Measurements from ENCODE around the gene COL3A1. TPM values are rescaled to one million over a fixed set of nuclear protein-coding genes. Genes with fewer than 3 reads are reported as not detected.

The COL3A1 gene
- polyA plus RNA-seq, 3 donors, result not detected

DNA sequence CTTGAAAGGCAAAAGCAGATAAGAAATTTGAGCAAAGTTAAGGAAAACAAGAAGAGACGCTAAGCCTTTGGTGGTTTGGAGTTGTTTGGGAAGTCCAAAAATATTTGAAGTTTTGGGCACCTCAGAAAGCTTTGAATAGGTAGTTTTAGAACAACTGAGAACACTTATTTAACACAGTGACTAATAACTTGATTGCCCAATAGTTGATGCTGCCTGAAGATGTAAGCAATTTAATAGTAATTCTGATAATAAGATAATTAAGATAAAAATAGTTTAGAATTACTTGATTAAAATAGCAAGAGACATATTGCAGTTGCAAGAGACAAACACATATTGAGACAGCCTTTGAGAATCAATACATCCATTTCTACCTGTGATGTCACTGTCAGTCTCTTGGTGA is 16.5 kb upstream of the COL3A1 start:
- no peaks in the 10 kb centered on the region for H4K20me1 ChIP-seq (ENCODE audit: insufficient read depth, low read length)
- Mint-ChIP-seq H3K9me3 (peaks cover 0 to 3% (median 2%) of the 10 kb centered on the region in 7 donors), H3K4me1 (no peaks in the 10 kb centered on the region), H3K27me3 (ENCODE audit: low read depth in 3 of 3) (no peaks in the 10 kb centered on the region), H3K27ac (no peak overlapping the region), H3K36me3 (no peaks in the 10 kb centered on the region), H3K4me3 (no peak overlapping the region)
- H3K27me3 ChIP-seq (ENCODE audit: control insufficient read depth in 2 of 2, insufficient read depth in 2 of 2, low read length in 2 of 2), result no peaks in the 10 kb centered on the region
- 86% methylated on average over 1 of the region's 1 CpG for WGBS (ENCODE audit: insufficient coverage)
- no peak overlapping the region for H3K4me2 ChIP-seq (replicated peaks; ENCODE audit: extremely low read depth, low read length, poor library complexity, severe bottlenecking)
- no peak for DNase-seq
- H2AFZ ChIP-seq (ENCODE audit: insufficient read depth, low read depth, low read length, poor library complexity, severe bottlenecking), result no peak overlapping the region
- TF ChIP-seq, protein P1, sequence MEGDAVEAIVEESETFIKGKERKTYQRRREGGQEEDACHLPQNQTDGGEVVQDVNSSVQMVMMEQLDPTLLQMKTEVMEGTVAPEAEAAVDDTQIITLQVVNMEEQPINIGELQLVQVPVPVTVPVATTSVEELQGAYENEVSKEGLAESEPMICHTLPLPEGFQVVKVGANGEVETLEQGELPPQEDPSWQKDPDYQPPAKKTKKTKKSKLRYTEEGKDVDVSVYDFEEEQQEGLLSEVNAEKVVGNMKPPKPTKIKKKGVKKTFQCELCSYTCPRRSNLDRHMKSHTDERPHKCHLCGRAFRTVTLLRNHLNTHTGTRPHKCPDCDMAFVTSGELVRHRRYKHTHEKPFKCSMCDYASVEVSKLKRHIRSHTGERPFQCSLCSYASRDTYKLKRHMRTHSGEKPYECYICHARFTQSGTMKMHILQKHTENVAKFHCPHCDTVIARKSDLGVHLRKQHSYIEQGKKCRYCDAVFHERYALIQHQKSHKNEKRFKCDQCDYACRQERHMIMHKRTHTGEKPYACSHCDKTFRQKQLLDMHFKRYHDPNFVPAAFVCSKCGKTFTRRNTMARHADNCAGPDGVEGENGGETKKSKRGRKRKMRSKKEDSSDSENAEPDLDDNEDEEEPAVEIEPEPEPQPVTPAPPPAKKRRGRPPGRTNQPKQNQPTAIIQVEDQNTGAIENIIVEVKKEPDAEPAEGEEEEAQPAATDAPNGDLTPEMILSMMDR (IDR thresholded peaks at IDR 0.05), result no peak
- H3K27ac ChIP-seq (ENCODE audit: low read depth in 1 of 2, low read length in 2 of 2), result no peak overlapping the region
- H3K9me3 ChIP-seq (replicated peaks in 1 of 2; ENCODE audit: control insufficient read depth in 1 of 2, insufficient read depth in 1 of 2, low read length in 2 of 2), result no peaks in the 10 kb centered on the region
- H3K79me2 ChIP-seq (ENCODE audit: insufficient read depth, low read length), result no peaks in the 10 kb centered on the region
- no peak overlapping the region for H3K4me3 ChIP-seq (replicated peaks in 1 of 3; ENCODE audit: low read depth in 2 of 3, low read length in 3 of 3)
- no peaks in the 10 kb centered on the region for H3K36me3 ChIP-seq (replicated peaks in 1 of 2; ENCODE audit: control insufficient read depth in 1 of 2, insufficient read depth in 2 of 2, low read length in 2 of 2)
- no peak overlapping the region for H3K9ac ChIP-seq (ENCODE audit: insufficient read depth, low read length, poor library complexity, severe bottlenecking)
- H3K4me1 ChIP-seq (ENCODE audit: control insufficient read depth in 1 of 2, insufficient read depth in 2 of 2, low read length in 2 of 2), result no peaks in the 10 kb centered on the region
- intact Hi-C loops (cut with micrococcal nuclease), result no loop called here

DNA sequence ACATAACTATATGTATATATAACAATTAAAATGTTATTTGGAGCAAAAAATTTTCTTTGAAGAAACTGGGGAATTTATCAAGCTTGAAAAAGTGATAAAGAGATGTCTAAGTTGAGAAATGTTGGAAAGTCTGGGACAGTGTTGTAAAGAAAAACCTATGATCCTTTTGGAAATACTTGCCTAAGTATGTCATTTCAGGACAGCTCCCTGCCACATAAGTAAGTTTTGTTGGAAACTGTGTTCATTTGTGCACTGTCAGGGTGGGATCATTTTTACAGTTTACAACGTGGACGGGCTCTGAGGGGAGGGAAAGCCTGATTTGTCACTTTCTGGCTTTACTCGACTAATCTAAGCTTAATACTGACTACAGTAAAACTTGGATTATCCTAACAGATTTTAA is 10.4 kb upstream of the COL3A1 start:
- intact Hi-C loops (cut with micrococcal nuclease), result no loop called here
- Histone ChIP-seq H3K27ac (ENCODE audit: low read depth in 1 of 2, low read length in 2 of 2) (no peak overlapping the region), H3K36me3 (replicated peaks in 1 of 2; ENCODE audit: control insufficient read depth in 1 of 2, insufficient read depth in 2 of 2, low read length in 2 of 2) (no peaks in the 10 kb centered on the region), H2AFZ (ENCODE audit: insufficient read depth, low read depth, low read length, poor library complexity, severe bottlenecking) (no peak overlapping the region), H4K20me1 (ENCODE audit: insufficient read depth, low read length) (no peaks in the 10 kb centered on the region), H3K9me3 (replicated peaks in 1 of 2; ENCODE audit: control insufficient read depth in 1 of 2, insufficient read depth in 1 of 2, low read length in 2 of 2) (no peaks in the 10 kb centered on the region), H3K79me2 (ENCODE audit: insufficient read depth, low read length) (no peaks in the 10 kb centered on the region), H3K4me3 (replicated peaks in 1 of 3; ENCODE audit: low read depth in 2 of 3, low read length in 3 of 3) (no peak overlapping the region), H3K4me1 (ENCODE audit: control insufficient read depth in 1 of 2, insufficient read depth in 2 of 2, low read length in 2 of 2) (no peaks in the 10 kb centered on the region), H3K27me3 (ENCODE audit: control insufficient read depth in 2 of 2, insufficient read depth in 2 of 2, low read length in 2 of 2) (no peaks in the 10 kb centered on the region), H3K4me2 (replicated peaks; ENCODE audit: extremely low read depth, low read length, poor library complexity, severe bottlenecking) (no peak overlapping the region), H3K9ac (ENCODE audit: insufficient read depth, low read length, poor library complexity, severe bottlenecking) (no peak overlapping the region)
- TF ChIP-seq, protein P1 (IDR thresholded peaks at IDR 0.05), result no peak
- peaks cover 0 to 2% (median 0%) of the 10 kb centered on the region in 3 donors for H3K27me3 Mint-ChIP-seq (ENCODE audit: low read depth in 3 of 3)
- no CpG with 5 or more reads among the region's 3 CpGs for WGBS (ENCODE audit: insufficient coverage)
- peaks cover 0 to 3% (median 0%) of the 10 kb centered on the region in 7 donors for H3K9me3 Mint-ChIP-seq
- H3K4me3 Mint-ChIP-seq, result no peak overlapping the region
- DNase-seq, result no peak
- H3K27ac Mint-ChIP-seq, result no peak overlapping the region
- H3K36me3 Mint-ChIP-seq, result no peaks in the 10 kb centered on the region
- H3K4me1 Mint-ChIP-seq, result no peaks in the 10 kb centered on the region

All from CD14-positive monocyte (primary cell).